ENCODE data around the gene COA3.

Gene COA3

DNA sequence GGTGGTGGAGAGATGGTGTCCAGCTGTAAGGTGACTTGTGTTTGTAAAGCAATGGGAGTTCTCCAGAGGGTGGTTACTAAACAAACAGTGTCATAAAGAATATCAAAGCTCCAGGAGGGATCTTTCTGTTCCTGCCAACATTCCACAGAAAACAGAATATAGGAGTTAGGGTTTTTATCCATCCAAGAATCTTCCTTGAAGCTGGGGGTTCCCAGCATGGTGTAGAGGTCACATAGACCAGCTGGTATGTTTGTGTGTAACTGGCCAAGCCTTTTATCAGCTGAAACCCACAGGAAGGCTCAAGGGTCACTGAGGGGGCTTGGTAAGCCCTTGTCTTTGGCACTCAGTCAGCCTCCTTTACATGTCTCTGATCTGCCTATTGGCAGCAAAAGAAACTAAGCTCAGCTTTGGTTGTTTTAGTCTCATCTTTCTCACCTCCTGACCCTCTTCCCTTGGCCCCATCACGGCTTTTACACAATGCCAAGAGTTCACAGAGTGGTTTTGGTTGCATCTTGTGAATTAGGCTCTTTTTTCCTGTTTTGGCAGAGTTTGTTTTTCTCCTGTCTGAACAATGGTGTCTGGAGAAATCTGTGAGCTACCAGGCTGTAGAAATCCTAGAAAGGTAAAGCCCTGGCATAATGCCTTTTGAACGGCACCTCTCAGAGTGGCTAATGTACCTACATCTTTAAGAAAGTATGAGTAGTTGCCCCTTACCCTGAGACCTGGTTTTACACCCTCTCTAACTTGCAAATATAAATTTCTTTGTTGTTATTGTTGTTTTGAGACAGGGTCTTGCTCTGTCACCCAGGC is 4.8 kb upstream of the COA3 start:
- Histone ChIP-seq H3K27ac (ENCODE audit: insufficient read depth in 1 of 2, low read depth in 1 of 2, low read length in 2 of 2, poor library complexity in 1 of 2, severe bottlenecking in 2 of 2) (no peak overlapping the region), H3K4me1 (ENCODE audit: control extremely low read depth in 1 of 4, control insufficient read depth in 4 of 4, insufficient read depth in 4 of 4, low read length in 3 of 4) (peaks cover 0 to 6% (median 2%) of the 10 kb centered on the region in 4 experiments), H3K27me3 (replicated peaks in 2 of 5; ENCODE audit: control insufficient read depth in 4 of 5, insufficient read depth in 5 of 5, low read length in 4 of 5) (no peaks in the 10 kb centered on the region), H3K9me3 (ENCODE audit: control extremely low read depth in 1 of 5, control insufficient read depth in 4 of 5, insufficient read depth in 2 of 5, low read depth in 1 of 5, low read length in 4 of 5) (no peaks in the 10 kb centered on the region), H3K4me3 (ENCODE audit: control insufficient read depth in 1 of 7, extremely low read depth in 1 of 7, insufficient read depth in 4 of 7, low read depth in 2 of 7, low read length in 6 of 7) (no peak overlapping the region), H3K36me3 (ENCODE audit: control insufficient read depth in 4 of 4, insufficient read depth in 4 of 4, low read length in 3 of 4) (no peaks in the 10 kb centered on the region)
- ChIA-PET CTCF (interaction anchor here (1.2 to 1.6 kb wide), 3 partner anchors 12 to 16 kb away, joined by 3 to 5 read pairs (median 3); no protein-coding TSS in a partner anchor), POLR2A (interaction anchor here (0.6 to 1.0 kb wide), 3 partner anchors 8 to 1284 kb away, joined by 3 to 5 read pairs (median 3); no protein-coding TSS in a partner anchor)
- DNase-seq = no peak
- no CpG with 5 or more reads among the region's 2 CpGs for WGBS (ENCODE audit: insufficient coverage)

DNA sequence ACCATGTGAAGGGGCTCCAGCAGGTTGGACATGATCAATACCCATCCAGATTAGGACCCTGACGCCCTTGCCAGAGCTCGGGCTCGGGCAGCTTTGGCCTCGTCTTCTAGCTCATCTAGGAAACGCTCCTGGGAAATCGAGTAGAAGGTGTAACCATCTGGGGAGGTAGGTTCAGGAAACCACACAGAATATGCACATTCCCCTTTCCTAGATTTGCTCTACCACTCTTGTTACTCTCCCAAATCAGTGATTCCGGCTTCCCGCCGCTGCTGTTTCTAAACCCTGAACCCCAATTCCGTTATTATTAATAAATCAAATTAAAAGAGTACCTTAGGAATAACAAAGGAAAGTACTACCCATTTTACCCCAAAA is 507 bp downstream of the COA3 start:
- peak overlapping the region; percentile 86 to 100 (median 93) for H3K4me3 ChIP-seq (ENCODE audit: control insufficient read depth in 1 of 7, extremely low read depth in 1 of 7, insufficient read depth in 4 of 7, low read depth in 2 of 7, low read length in 6 of 7)
- no peaks in the 10 kb centered on the region for H3K27me3 ChIP-seq (replicated peaks in 2 of 5; ENCODE audit: control insufficient read depth in 4 of 5, insufficient read depth in 5 of 5, low read length in 4 of 5)
- ChIA-PET CTCF (interaction anchor here (0.7 to 1.2 kb wide), 3 partner anchors 11 to 26 kb away, joined by 3 read pairs; partner anchors contain the start of gene BECN1), POLR2A (interaction anchor here (0.5 kb wide), 1 partner anchor 215 kb away, joined by 4 read pairs; no protein-coding TSS in a partner anchor)
- peak overlapping the region in 1 of 2 experiments; percentile 67 for H3K27ac ChIP-seq (ENCODE audit: insufficient read depth in 1 of 2, low read depth in 1 of 2, low read length in 2 of 2, poor library complexity in 1 of 2, severe bottlenecking in 2 of 2)
- H3K36me3 ChIP-seq (ENCODE audit: control insufficient read depth in 4 of 4, insufficient read depth in 4 of 4, low read length in 3 of 4) = peaks cover 0 to 8% (median 4%) of the 10 kb centered on the region in 4 experiments
- no peak for DNase-seq
- no peaks in the 10 kb centered on the region for H3K9me3 ChIP-seq (ENCODE audit: control extremely low read depth in 1 of 5, control insufficient read depth in 4 of 5, insufficient read depth in 2 of 5, low read depth in 1 of 5, low read length in 4 of 5)
- WGBS (ENCODE audit: insufficient coverage) = 60% methylated on average over 2 of the region's 10 CpGs
- H3K4me1 ChIP-seq (ENCODE audit: control extremely low read depth in 1 of 4, control insufficient read depth in 4 of 4, insufficient read depth in 4 of 4, low read length in 3 of 4) = peaks cover 6 to 25% (median 20%) of the 10 kb centered on the region in 4 experiments

DNA sequence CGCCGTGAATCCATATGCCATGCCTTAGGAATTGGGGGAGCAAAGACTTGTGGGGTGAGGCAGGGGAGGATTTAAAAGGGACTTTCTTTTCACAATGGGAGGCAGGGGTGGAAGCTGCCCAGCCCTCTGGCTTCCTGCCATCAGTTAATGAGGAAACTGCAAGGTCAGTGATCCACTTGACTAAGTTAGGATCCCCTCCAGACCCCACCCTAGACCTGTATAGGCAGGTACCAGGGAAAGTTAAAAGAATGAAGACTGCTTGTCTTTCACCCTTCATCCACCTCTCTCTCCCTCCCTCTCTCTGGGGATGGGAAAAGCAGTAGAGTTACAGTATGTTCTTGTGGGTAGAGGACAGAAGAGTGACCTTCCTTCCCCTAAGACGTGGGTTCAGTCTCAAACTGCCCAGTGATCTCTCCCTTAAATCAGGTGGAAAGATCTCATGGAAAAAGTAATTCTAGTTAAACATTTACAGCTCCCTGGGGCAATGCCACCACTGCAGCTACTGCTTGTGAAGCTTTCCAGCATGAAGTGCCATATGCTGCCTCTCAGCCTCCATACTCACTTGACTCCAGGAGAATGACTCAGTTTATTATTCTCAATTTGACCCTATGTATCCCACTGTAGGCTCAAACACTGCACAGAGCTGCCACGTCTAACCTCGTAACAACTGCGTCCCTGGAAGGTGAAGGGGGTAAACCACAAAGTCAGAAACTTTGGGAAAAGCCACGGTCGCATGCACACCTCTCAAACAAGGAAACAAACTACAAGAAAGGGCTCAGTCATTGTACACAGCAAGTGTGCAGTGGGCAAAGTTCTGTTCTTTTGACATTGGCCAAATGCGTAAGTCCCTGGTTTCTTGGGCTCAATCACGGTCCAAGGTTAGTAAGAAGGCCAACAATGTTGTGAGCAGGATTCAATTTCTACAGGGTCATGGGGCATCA is 1.2 kb downstream of the COA3 start:
- H3K9me3 ChIP-seq (ENCODE audit: control extremely low read depth in 1 of 5, control insufficient read depth in 4 of 5, insufficient read depth in 2 of 5, low read depth in 1 of 5, low read length in 4 of 5) = no peaks in the 10 kb centered on the region
- POLR2A ChIA-PET = no interaction called here
- peaks cover 6 to 25% (median 20%) of the 10 kb centered on the region in 4 experiments for H3K4me1 ChIP-seq (ENCODE audit: control extremely low read depth in 1 of 4, control insufficient read depth in 4 of 4, insufficient read depth in 4 of 4, low read length in 3 of 4)
- H3K27me3 ChIP-seq (replicated peaks in 2 of 5; ENCODE audit: control insufficient read depth in 4 of 5, insufficient read depth in 5 of 5, low read length in 4 of 5) = no peaks in the 10 kb centered on the region
- CTCF ChIA-PET = interaction anchor here (0.6 kb wide), 1 partner anchor 215 kb away, joined by 3 read pairs; no protein-coding TSS in a partner anchor
- WGBS (ENCODE audit: insufficient coverage) = 95% methylated on average over 9 of the region's 10 CpGs
- no peak for DNase-seq
- peaks cover 0 to 8% (median 4%) of the 10 kb centered on the region in 4 experiments for H3K36me3 ChIP-seq (ENCODE audit: control insufficient read depth in 4 of 4, insufficient read depth in 4 of 4, low read length in 3 of 4)
- H3K4me3 ChIP-seq (ENCODE audit: control insufficient read depth in 1 of 7, extremely low read depth in 1 of 7, insufficient read depth in 4 of 7, low read depth in 2 of 7, low read length in 6 of 7) = peak overlapping the region; percentile 86 to 100 (median 93)
- peak overlapping the region in 1 of 2 experiments; percentile 67 for H3K27ac ChIP-seq (ENCODE audit: insufficient read depth in 1 of 2, low read depth in 1 of 2, low read length in 2 of 2, poor library complexity in 1 of 2, severe bottlenecking in 2 of 2)

DNA sequence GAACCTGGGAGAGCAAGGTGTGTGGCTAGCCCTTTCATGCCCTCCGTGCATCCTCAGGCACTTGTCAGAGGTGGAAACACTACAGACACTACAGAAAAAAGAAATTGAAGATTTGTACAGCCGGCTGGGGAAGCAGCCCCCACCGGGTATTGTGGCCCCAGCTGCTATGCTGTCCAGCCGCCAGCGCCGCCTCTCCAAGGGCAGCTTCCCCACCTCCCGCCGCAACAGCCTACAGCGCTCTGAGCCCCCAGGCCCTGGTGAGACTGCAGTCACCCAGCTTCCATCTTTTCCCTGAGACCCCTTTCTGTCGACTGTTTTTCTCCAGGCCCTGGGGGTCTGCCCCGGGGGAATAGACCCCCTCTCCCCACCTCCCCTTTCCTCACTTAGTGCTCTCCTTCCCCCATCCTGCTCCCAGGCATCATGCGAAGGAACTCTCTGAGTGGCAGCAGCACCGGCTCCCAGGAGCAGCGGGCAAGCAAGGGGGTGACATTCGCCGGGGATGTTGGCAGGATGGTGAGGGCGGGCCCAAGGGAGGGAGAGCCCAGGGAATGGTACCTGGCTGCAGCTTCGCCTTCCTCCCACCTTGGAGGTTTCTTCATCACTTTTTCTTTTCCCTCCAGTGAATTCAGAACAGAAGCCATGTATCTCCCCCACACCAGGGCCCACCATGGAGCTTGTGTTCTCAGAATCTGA is 2.3 kb downstream of the COA3 start:
- Histone ChIP-seq H3K27ac (ENCODE audit: insufficient read depth in 1 of 2, low read depth in 1 of 2, low read length in 2 of 2, poor library complexity in 1 of 2, severe bottlenecking in 2 of 2) (no peak overlapping the region), H3K36me3 (ENCODE audit: control insufficient read depth in 4 of 4, insufficient read depth in 4 of 4, low read length in 3 of 4) (peaks cover 0 to 8% (median 4%) of the 10 kb centered on the region in 4 experiments), H3K4me1 (ENCODE audit: control extremely low read depth in 1 of 4, control insufficient read depth in 4 of 4, insufficient read depth in 4 of 4, low read length in 3 of 4) (peaks cover 6 to 25% (median 20%) of the 10 kb centered on the region in 4 experiments), H3K27me3 (replicated peaks in 2 of 5; ENCODE audit: control insufficient read depth in 4 of 5, insufficient read depth in 5 of 5, low read length in 4 of 5) (no peaks in the 10 kb centered on the region), H3K4me3 (ENCODE audit: control insufficient read depth in 1 of 7, extremely low read depth in 1 of 7, insufficient read depth in 4 of 7, low read depth in 2 of 7, low read length in 6 of 7) (no peak overlapping the region), H3K9me3 (ENCODE audit: control extremely low read depth in 1 of 5, control insufficient read depth in 4 of 5, insufficient read depth in 2 of 5, low read depth in 1 of 5, low read length in 4 of 5) (no peaks in the 10 kb centered on the region)
- DNase-seq = no peak
- ChIA-PET CTCF (interaction anchor here (1.3 kb wide), 1 partner anchor 76 kb away, joined by 3 read pairs; no protein-coding TSS in a partner anchor), POLR2A (no interaction called here)
- 100% methylated on average over 15 of the region's 18 CpGs for WGBS (ENCODE audit: insufficient coverage)

DNA sequence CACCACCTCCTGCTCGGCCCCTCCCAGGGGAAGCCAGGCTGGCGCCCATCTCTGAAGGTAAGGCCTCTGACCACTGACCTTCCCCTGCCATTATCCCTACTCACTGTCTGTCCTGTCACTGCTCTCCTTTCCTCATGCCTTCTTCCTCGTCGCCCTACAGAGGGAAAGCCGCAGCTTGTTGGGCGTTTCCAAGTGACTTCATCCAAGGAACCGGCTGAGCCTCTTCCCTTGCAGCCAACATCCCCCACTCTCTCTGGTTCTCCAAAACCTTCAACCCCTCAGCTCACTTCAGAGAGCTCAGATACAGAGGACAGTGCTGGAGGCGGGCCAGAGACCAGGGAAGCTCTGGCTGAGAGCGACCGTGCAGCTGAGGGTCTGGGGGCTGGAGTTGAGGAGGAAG is 3.0 kb downstream of the COA3 start:
- Histone ChIP-seq H3K4me1 (ENCODE audit: control extremely low read depth in 1 of 4, control insufficient read depth in 4 of 4, insufficient read depth in 4 of 4, low read length in 3 of 4) (peaks cover 6 to 25% (median 20%) of the 10 kb centered on the region in 4 experiments), H3K27me3 (replicated peaks in 2 of 5; ENCODE audit: control insufficient read depth in 4 of 5, insufficient read depth in 5 of 5, low read length in 4 of 5) (peaks cover 0 to 6% (median 4%) of the 10 kb centered on the region in 5 experiments), H3K4me3 (ENCODE audit: control insufficient read depth in 1 of 7, extremely low read depth in 1 of 7, insufficient read depth in 4 of 7, low read depth in 2 of 7, low read length in 6 of 7) (no peak overlapping the region), H3K36me3 (ENCODE audit: control insufficient read depth in 4 of 4, insufficient read depth in 4 of 4, low read length in 3 of 4) (peaks cover 0 to 8% (median 4%) of the 10 kb centered on the region in 4 experiments), H3K9me3 (ENCODE audit: control extremely low read depth in 1 of 5, control insufficient read depth in 4 of 5, insufficient read depth in 2 of 5, low read depth in 1 of 5, low read length in 4 of 5) (no peaks in the 10 kb centered on the region), H3K27ac (ENCODE audit: insufficient read depth in 1 of 2, low read depth in 1 of 2, low read length in 2 of 2, poor library complexity in 1 of 2, severe bottlenecking in 2 of 2) (no peak overlapping the region)
- ChIA-PET CTCF (interaction anchor here (1.3 kb wide), 1 partner anchor 75 kb away, joined by 3 read pairs; no protein-coding TSS in a partner anchor), POLR2A (no interaction called here)
- no peak for DNase-seq
- 92% methylated on average over 4 of the region's 10 CpGs for WGBS (ENCODE audit: insufficient coverage)

DNA sequence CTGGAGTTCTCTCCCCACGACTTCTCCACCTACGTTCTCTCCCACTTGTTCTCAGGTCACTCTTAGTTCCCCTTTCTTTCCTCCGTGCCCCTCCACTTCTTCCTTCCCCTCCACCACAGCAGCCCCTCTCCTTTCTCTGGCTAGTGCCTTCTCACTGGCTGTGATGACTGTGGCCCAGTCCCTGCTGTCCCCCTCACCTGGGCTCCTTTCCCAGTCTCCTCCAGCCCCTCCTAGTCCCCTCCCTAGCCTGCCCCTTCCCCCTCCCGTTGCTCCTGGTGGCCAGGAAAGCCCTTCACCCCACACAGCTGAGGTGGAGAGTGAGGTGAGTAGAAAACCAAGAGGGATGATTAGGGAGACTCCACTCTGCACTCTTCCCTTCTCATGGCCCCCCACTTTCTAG is 3.4 kb downstream of the COA3 start:
- Histone ChIP-seq H3K27ac (ENCODE audit: insufficient read depth in 1 of 2, low read depth in 1 of 2, low read length in 2 of 2, poor library complexity in 1 of 2, severe bottlenecking in 2 of 2) (no peak overlapping the region), H3K4me3 (ENCODE audit: control insufficient read depth in 1 of 7, extremely low read depth in 1 of 7, insufficient read depth in 4 of 7, low read depth in 2 of 7, low read length in 6 of 7) (no peak overlapping the region), H3K4me1 (ENCODE audit: control extremely low read depth in 1 of 4, control insufficient read depth in 4 of 4, insufficient read depth in 4 of 4, low read length in 3 of 4) (peaks cover 6 to 25% (median 20%) of the 10 kb centered on the region in 4 experiments), H3K36me3 (ENCODE audit: control insufficient read depth in 4 of 4, insufficient read depth in 4 of 4, low read length in 3 of 4) (peaks cover 0 to 8% (median 4%) of the 10 kb centered on the region in 4 experiments), H3K27me3 (replicated peaks in 2 of 5; ENCODE audit: control insufficient read depth in 4 of 5, insufficient read depth in 5 of 5, low read length in 4 of 5) (peaks cover 0 to 10% (median 4%) of the 10 kb centered on the region in 5 experiments), H3K9me3 (ENCODE audit: control extremely low read depth in 1 of 5, control insufficient read depth in 4 of 5, insufficient read depth in 2 of 5, low read depth in 1 of 5, low read length in 4 of 5) (no peaks in the 10 kb centered on the region)
- POLR2A ChIA-PET = no interaction called here
- 0% methylated on average over 3 of the region's 4 CpGs for WGBS (ENCODE audit: insufficient coverage)
- peak in 2 of 3 donors; percentile 23 to 29 for DNase-seq
- CTCF ChIA-PET = interaction anchor here (0.6 to 1.3 kb wide), 3 partner anchors 14 to 75 kb away, joined by 3 read pairs; no protein-coding TSS in a partner anchor

All from common myeloid progenitor, CD34-positive (primary cell).